HAP-1 (cell line): ENCODE results near the gene PCP4.

Experiments
- DNase-seq, 2 experiments: peaks; one replicate each; pipeline ENCODE4 v3.0.0-alpha.2; 2016 to 2020; ENCODE audit warnings: low spot score in 2 of 2
- H3K27me3 ChIP-seq: fragments of 250-450 bp; sonication (Bioruptor Pico); 2 replicates; pipeline ENCODE4 v1.5.1; 2020; ENCODE audit warnings: low read depth, mild to moderate bottlenecking, moderate library complexity
- H3K36me3 ChIP-seq: fragments of 250-450 bp; sonication (Bioruptor Pico); replicated peaks from 2 replicates; pipeline ENCODE4 v1.5.1; 2020; ENCODE audit warnings: mild to moderate bottlenecking
- H3K4me1 ChIP-seq: fragments of 250-450 bp; sonication (Bioruptor Pico); 2 replicates; pipeline ENCODE4 v1.5.1; 2020; ENCODE audit warnings: mild to moderate bottlenecking
- H3K4me3 ChIP-seq: fragments of 250-450 bp; sonication (Bioruptor Pico); 2 replicates; pipeline ENCODE4 v1.5.1; 2020; ENCODE audit warnings: mild to moderate bottlenecking, moderate library complexity
- H3K9me3 ChIP-seq: fragments of 250-450 bp; sonication (Bioruptor Pico); 2 replicates; pipeline ENCODE4 v1.5.1; 2020; ENCODE audit warnings: mild to moderate bottlenecking, moderate library complexity
- in situ Hi-C: fragments of 300-500 bp; cut with MboI; formaldehyde crosslinking; loops from 3 replicates; pipeline ENCODE4 v1.14.3; 2020; ENCODE audit warnings: low sequenced_read_pairs, inconsistent platforms, mixed read lengths

PCP4 gene

GRCh38 chr21:39850333-39850732 is 16.9 kb upstream of the PCP4 start:
- H3K4me3 ChIP-seq: no peak overlapping the region
- no peak for DNase-seq
- in situ Hi-C loops: no loop called here
- no peaks in the 10 kb centered on the region for H3K36me3 ChIP-seq
- no peaks in the 10 kb centered on the region for H3K27me3 ChIP-seq
- no peaks in the 10 kb centered on the region for H3K4me1 ChIP-seq
- H3K9me3 ChIP-seq: 0 out of 2 replicates have a peak, but pooled peaks cover 6% of the 10 kb centered on the region

GRCh38 chr21:39851002-39851618 is 16.1 kb upstream of the PCP4 start:
- Histone ChIP-seq H3K36me3 (no peaks in the 10 kb centered on the region), H3K9me3 (0 out of 2 replicates have a peak, but pooled peaks cover 6% of the 10 kb centered on the region), H3K4me1 (no peaks in the 10 kb centered on the region), H3K4me3 (no peak overlapping the region), H3K27me3 (no peaks in the 10 kb centered on the region)
- in situ Hi-C loops: no loop called here
- no peak for DNase-seq

- Histone ChIP-seq H3K27me3 (no peaks in the 10 kb centered on the region), H3K4me1 (no peaks in the 10 kb centered on the region), H3K4me3 (no peak overlapping the region), H3K9me3 (0 out of 2 replicates have a peak, but pooled peaks cover 6% of the 10 kb centered on the region), H3K36me3 (no peaks in the 10 kb centered on the region)
- no peak for DNase-seq
- in situ Hi-C loops: no loop called here
These were observed 15.1 kb upstream of the PCP4 start for GRCh38 chr21:39852021-39852721.

GRCh38 chr21:39852726-39853500 is 14.3 kb upstream of the PCP4 start:
- no peaks in the 10 kb centered on the region for H3K4me1 ChIP-seq
- 0 out of 2 replicates have a peak, but pooled peaks cover 6% of the 10 kb centered on the region for H3K9me3 ChIP-seq
- DNase-seq: no peak
- no peaks in the 10 kb centered on the region for H3K27me3 ChIP-seq
- H3K4me3 ChIP-seq: no peak overlapping the region
- no peaks in the 10 kb centered on the region for H3K36me3 ChIP-seq
- in situ Hi-C loops: no loop called here

GRCh38 chr21:39854572-39854971 is 12.7 kb upstream of the PCP4 start:
- in situ Hi-C loops: no loop called here
- H3K27me3 ChIP-seq: no peaks in the 10 kb centered on the region
- no peaks in the 10 kb centered on the region for H3K36me3 ChIP-seq
- H3K4me3 ChIP-seq: no peak overlapping the region
- H3K9me3 ChIP-seq: 0 out of 2 replicates have a peak, but pooled peaks cover 6% of the 10 kb centered on the region
- no peaks in the 10 kb centered on the region for H3K4me1 ChIP-seq
- DNase-seq: no peak

- in situ Hi-C loops: no loop called here
- Histone ChIP-seq H3K9me3 (0 out of 2 replicates have a peak, but pooled peaks cover 4% of the 10 kb centered on the region), H3K4me3 (no peak overlapping the region), H3K27me3 (no peaks in the 10 kb centered on the region), H3K36me3 (no peaks in the 10 kb centered on the region), H3K4me1 (no peaks in the 10 kb centered on the region)
- DNase-seq: no peak
These were observed 11.6 kb upstream of the PCP4 start for GRCh38 chr21:39855595-39855994.

- in situ Hi-C loops: no loop called here
- DNase-seq: no peak
- Histone ChIP-seq H3K4me3 (no peak overlapping the region), H3K9me3 (no peaks in the 10 kb centered on the region), H3K4me1 (no peaks in the 10 kb centered on the region), H3K27me3 (no peaks in the 10 kb centered on the region), H3K36me3 (no peaks in the 10 kb centered on the region)
These were observed 6.6 kb upstream of the PCP4 start for GRCh38 chr21:39860600-39860999.

GRCh38 chr21:39863111-39863510 is 4.1 kb upstream of the PCP4 start:
- no peaks in the 10 kb centered on the region for H3K36me3 ChIP-seq
- no peak overlapping the region for H3K4me3 ChIP-seq
- H3K27me3 ChIP-seq: no peaks in the 10 kb centered on the region
- DNase-seq: no peak
- H3K9me3 ChIP-seq: no peaks in the 10 kb centered on the region
- H3K4me1 ChIP-seq: no peaks in the 10 kb centered on the region
- in situ Hi-C loops: no loop called here

GRCh38 chr21:39866093-39866492 is 1.1 kb upstream of the PCP4 start:
- in situ Hi-C loops: no loop called here
- Histone ChIP-seq H3K9me3 (no peaks in the 10 kb centered on the region), H3K4me1 (no peaks in the 10 kb centered on the region), H3K4me3 (no peak overlapping the region), H3K36me3 (no peaks in the 10 kb centered on the region), H3K27me3 (no peaks in the 10 kb centered on the region)
- no peak for DNase-seq

GRCh38 chr21:39869141-39869818 is 2.0 kb downstream of the PCP4 start:
- H3K4me3 ChIP-seq: no peak overlapping the region
- no peaks in the 10 kb centered on the region for H3K36me3 ChIP-seq
- no peaks in the 10 kb centered on the region for H3K27me3 ChIP-seq
- DNase-seq: no peak
- no peaks in the 10 kb centered on the region for H3K4me1 ChIP-seq
- 0 out of 2 replicates have a peak, but pooled peaks cover 3% of the 10 kb centered on the region for H3K9me3 ChIP-seq
- in situ Hi-C loops: no loop called here

- in situ Hi-C loops: no loop called here
- Histone ChIP-seq H3K9me3 (peaks cover 8% of the 10 kb centered on the region), H3K4me1 (no peaks in the 10 kb centered on the region), H3K36me3 (no peaks in the 10 kb centered on the region), H3K27me3 (no peaks in the 10 kb centered on the region), H3K4me3 (no peak overlapping the region)
- no peak for DNase-seq
These were observed 6.4 kb downstream of the PCP4 start for GRCh38 chr21:39873687-39874086.

- in situ Hi-C loops: no loop called here
- H3K4me3 ChIP-seq: no peak overlapping the region
These were observed 7.0 kb downstream of the PCP4 start for GRCh38 chr21:39874206-39874605.

GRCh38 chr21:39874759-39875158 is 7.5 kb downstream of the PCP4 start:
- no peak for DNase-seq
- H3K9me3 ChIP-seq: peaks cover 8% of the 10 kb centered on the region
- no peaks in the 10 kb centered on the region for H3K4me1 ChIP-seq
- no peaks in the 10 kb centered on the region for H3K36me3 ChIP-seq
- in situ Hi-C loops: no loop called here
- H3K27me3 ChIP-seq: no peaks in the 10 kb centered on the region
- H3K4me3 ChIP-seq: no peak overlapping the region

More at GRCh38 chr21:39874206-39874605, 7.0 kb downstream of the PCP4 start:
- DNase-seq: no peak
- Histone ChIP-seq H3K9me3 (peaks cover 8% of the 10 kb centered on the region), H3K27me3 (no peaks in the 10 kb centered on the region), H3K4me1 (no peaks in the 10 kb centered on the region), H3K36me3 (no peaks in the 10 kb centered on the region)
